ENCODE results near the gene IGFBP1.

The IGFBP1 gene

DNA sequence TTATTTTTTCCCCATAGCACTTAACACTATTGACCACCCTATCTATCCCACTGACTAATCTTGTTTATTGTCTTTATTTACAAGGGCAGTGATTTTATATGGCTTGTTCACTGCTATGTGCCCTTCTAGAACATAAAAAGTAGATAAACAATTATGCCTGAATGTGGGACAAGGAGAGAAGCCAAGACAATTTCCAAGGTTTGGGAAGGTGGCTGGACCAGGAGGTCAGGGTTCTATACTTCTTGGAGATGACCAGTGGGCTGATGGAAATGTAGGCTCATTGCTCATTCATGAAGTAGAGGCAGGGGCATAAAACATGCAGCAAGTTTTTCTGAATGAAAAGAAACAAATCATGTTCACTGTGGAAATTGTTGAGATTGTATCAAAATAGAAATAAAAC, 21.3 kb downstream of the IGFBP1 start:
- no peak for DNase-seq

DNA sequence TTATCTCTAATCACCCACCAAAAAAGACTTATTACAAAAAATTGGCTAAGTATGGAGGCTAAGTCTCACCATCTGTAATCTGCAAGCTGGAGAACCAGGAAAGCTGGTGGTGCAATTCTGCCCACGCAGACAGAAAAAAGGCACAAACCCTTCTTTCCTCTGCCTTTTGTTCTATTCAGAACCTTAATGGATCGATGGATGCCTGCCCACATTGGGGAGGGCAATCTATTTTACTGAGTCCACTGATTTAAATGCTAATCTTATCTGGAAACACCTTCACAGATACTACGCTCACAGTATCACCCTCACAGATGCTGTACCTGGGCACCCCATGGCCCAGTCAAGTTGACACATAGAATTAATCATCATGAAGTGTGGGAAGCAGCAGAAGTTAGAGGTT, 22.6 kb downstream of the IGFBP1 start:
- DNase-seq = no peak

DNA sequence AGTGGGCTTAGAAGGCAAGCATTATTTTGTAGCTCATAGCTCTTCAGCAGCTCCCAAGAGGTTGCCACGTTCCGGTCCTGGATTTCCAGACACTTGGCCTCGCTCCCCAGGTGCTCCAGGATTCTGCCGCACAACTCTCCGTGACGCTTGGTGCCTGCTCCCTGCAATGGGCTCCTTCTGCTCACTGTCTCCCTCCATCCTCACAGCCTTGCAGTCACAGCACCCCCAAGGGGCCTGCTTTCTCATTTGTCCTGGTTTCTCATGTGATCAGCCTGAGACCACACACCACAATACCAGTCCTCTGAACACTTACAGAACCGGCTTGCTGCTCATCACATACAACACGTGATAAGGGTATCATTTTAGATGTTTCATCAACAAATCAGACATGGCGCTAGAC, 23.0 kb downstream of the IGFBP1 start:
- DNase-seq = no peak

GRCh38 chr7:45912972-45913371, 24.7 kb downstream of the IGFBP1 start:
- DNase-seq = no peak

DNA sequence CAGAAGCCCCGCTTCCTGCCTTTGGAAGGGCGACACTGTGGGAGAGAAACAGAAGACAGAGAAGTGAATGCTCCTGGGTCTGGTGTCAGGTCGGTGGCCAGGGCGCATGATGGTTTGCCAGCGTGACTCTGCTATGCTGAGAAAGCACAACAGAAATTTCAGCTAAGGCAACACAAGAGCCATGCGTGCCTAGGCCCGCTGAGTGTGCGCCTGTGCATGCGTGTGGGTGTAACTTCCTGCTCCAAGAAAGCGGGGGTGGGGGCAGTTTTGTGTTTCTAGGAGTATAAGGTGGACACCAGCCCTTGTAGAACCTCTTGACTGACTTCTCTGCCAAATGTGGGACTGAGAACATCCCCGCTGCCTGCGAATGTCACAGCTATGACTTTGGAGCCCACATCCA, 26.6 kb downstream of the IGFBP1 start:
- DNase-seq = no peak

DNA sequence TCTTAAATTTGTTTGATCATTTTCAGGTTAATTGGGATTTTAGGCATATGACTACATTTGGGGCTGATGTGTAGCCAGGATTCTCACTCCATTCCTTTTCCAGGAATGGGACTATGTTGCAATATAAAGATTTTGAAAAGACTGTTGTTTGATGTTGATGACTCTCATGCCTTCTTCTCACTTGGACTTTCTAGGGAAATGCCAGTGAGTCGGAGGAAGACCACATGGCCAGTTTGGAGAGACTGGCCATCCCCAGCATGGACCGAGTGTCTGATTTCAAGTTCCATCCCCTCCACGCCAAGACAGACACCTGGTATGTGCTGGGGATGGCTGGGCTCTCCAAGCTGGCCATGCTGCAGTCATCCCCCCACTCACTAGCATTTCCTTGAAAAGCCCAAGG, 27.3 kb downstream of the IGFBP1 start:
- DNase-seq = no peak

DNA sequence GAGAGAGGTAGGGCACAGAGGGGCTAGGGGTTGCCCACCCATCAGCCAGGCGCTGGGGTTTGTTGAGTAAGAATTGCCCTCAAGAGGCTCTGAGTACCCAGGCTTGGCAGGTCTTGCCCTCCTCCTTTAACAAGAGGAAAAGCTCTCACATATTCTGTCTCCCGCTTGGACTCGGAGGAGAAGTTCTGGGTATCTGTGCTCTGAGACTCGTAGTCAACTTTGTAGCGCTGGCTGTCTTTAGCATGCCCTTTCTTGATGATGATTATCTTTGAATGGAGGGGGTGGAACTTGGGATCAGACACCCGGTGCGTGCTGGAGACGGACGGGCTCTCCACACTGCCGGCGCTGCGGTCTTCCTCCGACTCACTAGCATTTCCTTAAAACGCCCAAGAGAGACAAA, 28.8 kb downstream of the IGFBP1 start:
- no peak for DNase-seq

DNA sequence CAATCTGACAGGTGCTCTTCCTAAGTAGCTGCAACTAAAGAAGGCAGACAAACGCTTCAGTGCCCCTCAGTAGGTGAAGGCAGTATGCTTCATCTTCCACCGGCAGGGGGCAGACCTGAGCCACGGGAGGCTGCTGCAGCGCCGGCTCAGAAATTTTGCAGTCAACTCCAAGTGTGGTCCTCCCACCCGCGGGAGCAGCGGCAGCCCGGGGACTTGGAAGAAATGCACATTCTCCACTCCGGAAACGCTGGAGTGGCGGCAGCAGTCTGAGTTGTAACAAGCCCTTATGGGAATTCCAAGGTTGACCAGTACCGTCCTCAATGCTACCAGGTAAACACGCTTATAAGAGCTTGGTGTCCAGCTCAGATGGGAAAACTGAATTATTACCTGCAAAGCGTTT, 29.4 kb downstream of the IGFBP1 start:
- peak; percentile 55 to 67 for DNase-seq

DNA sequence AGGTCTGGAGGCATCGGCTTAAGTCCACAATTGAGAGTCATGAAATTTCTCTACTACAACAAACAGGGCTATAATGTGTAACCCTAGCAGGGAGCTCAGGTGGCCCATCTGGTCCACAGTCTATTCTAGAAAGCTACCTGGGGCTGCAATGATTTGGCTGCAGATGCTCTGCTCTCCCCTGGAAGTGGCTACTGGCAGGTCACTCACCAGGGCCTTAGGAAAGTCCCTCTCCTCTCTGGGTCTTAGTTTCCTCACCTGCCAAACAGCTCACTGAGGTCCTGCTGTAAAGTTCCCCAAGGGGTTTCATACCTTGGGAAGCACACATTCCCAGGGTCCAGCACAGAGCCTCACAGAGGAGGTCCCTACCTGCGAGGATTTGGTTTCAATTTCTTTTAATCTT, 30.3 kb downstream of the IGFBP1 start:
- DNase-seq = no peak

GRCh38 chr7:45919231-45919784, 31.0 kb downstream of the IGFBP1 start:
- DNase-seq = no peak

- DNase-seq = no peak
Observed at GRCh38 chr7:45919993-45920459, 31.7 kb downstream of the IGFBP1 start.

- peak; percentile 11 to 43 for DNase-seq
Observed at GRCh38 chr7:45920502-45921380, 32.5 kb downstream of the IGFBP1 start, which contains the start of gene IGFBP3. Gene IGFBP3, minus strand, starts transcription at chr7:45921272. Its CDS starts 132 bp downstream, at chr7:45921140.

- DNase-seq = no peak
Observed at GRCh38 chr7:45921381-45921698, 33.1 kb downstream of the IGFBP1 start.

- DNase-seq = peak in 1 of 2 donors; percentile 40
Observed at GRCh38 chr7:45921699-45922519, 33.6 kb downstream of the IGFBP1 start.

DNA sequence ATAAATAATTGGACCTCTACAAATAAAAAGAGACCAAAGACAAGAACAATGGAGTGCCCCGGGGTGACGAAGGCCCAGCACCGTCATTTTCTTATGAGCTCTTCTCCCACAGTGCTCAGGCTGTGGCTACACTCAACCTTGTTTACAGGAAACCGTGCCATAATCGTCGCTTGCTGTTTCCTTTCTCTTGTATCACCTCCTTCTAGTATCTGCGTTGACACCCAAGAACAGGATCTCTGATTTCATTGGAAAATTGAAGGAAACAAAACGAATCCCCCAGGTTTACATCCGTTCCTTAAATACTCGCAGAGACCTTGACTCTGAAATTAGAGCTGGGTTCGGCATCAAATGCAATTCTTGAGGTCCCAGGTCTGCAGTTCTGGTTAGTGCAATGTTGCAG, 34.5 kb downstream of the IGFBP1 start:
- peak in 1 of 2 donors; percentile 30 for DNase-seq

DNA sequence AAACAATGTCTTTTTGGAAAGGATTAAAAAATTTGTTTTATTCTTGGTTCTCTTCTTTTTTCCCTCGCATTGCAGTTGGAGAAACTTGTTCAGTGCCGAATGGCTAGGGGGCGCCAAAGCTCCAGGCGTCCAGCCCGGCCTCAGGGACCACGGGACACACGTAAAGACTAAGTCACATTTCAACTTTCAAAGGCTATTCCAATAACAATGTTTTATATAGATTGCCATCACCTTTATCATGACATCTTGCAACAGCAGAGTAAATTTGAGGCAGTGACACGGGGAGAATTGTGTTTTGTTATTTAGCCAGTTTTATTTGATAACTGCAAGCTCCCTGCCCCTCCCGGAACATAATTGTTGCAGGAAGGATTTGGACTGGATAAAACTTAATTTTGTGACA, 35.0 kb downstream of the IGFBP1 start:
- DNase-seq = peak; percentile 37 to 55

- no peak for DNase-seq
Observed at GRCh38 chr7:45923818-45924217, 35.5 kb downstream of the IGFBP1 start.

- DNase-seq = no peak
Observed at GRCh38 chr7:45924283-45924682, 36.0 kb downstream of the IGFBP1 start.

GRCh38 chr7:45927721-45928120, 39.4 kb downstream of the IGFBP1 start:
- no peak for DNase-seq

DNA sequence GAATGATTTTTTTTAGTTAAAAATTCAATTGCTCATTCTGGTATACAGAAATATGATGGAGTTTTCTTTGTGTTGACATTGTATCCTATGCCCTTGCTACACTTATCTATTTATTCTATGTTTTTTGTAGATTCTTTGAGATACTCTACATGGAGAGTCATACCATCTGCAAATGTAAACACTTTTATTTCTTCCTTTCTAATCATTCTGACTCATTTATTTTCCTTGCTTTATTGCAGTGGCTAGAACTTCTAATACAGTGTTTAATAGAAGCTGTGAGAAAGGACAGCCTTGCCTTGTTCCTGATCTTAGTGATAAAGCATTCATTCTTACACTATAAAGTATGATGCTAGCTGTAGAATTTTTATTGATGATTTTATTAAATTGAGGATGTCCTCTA, 42.7 kb downstream of the IGFBP1 start:
- DNase-seq = no peak

- no peak for DNase-seq
Observed at GRCh38 chr7:45937301-45937700, 49.0 kb downstream of the IGFBP1 start.

DNA sequence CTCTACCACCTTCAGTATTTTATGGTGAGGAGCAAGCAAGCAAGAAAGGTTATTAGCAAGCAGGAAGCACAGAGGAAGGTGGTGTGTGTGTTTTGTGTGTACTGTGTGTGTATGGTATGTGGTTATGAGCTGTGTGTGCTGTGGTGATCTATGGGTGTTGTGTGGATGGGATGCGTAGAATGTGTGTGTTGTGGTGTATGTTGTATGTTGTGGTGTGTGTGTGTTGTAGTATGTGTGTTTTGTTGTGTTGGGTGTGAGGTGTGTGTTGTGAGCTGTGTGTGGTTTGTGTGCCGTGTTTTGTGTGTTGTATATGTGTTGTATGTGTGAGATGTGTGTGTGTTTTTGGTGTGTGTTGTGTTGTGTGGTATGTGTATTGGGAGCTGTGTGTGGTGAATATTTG, 49.6 kb downstream of the IGFBP1 start:
- DNase-seq = no peak

GRCh38 chr7:45938626-45939302, 50.5 kb downstream of the IGFBP1 start:
- no peak for DNase-seq
